Ammon's horn (tissue), 1 donor: ENCODE measurements around the gene TTC27.
"Not testable (repeated sequence)": the region's sequence is repeated elsewhere in the genome, so short reads cannot be mapped to it uniquely, and the experiment has no call there.

Source experiments
- DNase-seq: peaks from one replicate; pipeline ENCODE4 v3.0.0-alpha.2; 2016; ENCODE audit warnings: low spot score

The TTC27 gene

GRCh38 chr2:32719933-32720716 is 92.3 kb downstream of the TTC27 start:
- DNase-seq = no peak

- DNase-seq = no peak
These were observed 92.9 kb downstream of the TTC27 start for GRCh38 chr2:32720771-32721170.

GRCh38 chr2:32721376-32721775 is 93.5 kb downstream of the TTC27 start:
- DNase-seq = no peak

- DNase-seq = no peak
These were observed 95.7 kb downstream of the TTC27 start for GRCh38 chr2:32723467-32724079.

- DNase-seq = not testable (repeated sequence)
These were observed 98.8 kb downstream of the TTC27 start for GRCh38 chr2:32726678-32727077.

GRCh38 chr2:32727157-32727556 is 99.3 kb downstream of the TTC27 start:
- DNase-seq = no peak

GRCh38 chr2:32730958-32731357 is 103.1 kb downstream of the TTC27 start:
- not testable (repeated sequence) for DNase-seq

DNA sequence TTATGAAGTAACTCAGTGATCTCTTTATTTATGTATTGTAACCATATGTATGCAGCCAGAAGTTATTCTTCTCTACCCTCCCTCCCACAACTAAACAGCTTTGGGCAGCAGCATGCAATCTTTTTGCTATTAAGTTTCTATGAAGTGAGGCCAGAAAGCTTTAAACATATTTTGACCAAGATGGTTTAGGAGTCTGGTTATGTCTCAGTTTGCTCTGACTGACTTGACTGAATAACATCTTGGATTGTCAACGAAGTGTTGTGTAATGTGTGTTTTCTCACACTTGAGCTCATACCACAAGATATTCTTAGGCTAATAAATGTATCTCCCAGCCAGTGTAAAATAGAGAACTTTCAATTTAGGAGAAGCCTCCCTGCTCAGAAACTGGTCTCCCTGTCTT is 104.3 kb downstream of the TTC27 start:
- DNase-seq = no peak

- DNase-seq = no peak
These were observed 105.1 kb downstream of the TTC27 start for GRCh38 chr2:32732912-32733472.

- no peak for DNase-seq
These were observed 107.5 kb downstream of the TTC27 start for GRCh38 chr2:32735348-32735747.

GRCh38 chr2:32738939-32739338 is 111.1 kb downstream of the TTC27 start:
- DNase-seq = no peak

- no peak for DNase-seq
These were observed 111.8 kb downstream of the TTC27 start for GRCh38 chr2:32739664-32740063.

- DNase-seq = no peak
These were observed 113.7 kb downstream of the TTC27 start for GRCh38 chr2:32741575-32741974.

- DNase-seq = no peak
These were observed 114.5 kb downstream of the TTC27 start for GRCh38 chr2:32742376-32742775.

DNA sequence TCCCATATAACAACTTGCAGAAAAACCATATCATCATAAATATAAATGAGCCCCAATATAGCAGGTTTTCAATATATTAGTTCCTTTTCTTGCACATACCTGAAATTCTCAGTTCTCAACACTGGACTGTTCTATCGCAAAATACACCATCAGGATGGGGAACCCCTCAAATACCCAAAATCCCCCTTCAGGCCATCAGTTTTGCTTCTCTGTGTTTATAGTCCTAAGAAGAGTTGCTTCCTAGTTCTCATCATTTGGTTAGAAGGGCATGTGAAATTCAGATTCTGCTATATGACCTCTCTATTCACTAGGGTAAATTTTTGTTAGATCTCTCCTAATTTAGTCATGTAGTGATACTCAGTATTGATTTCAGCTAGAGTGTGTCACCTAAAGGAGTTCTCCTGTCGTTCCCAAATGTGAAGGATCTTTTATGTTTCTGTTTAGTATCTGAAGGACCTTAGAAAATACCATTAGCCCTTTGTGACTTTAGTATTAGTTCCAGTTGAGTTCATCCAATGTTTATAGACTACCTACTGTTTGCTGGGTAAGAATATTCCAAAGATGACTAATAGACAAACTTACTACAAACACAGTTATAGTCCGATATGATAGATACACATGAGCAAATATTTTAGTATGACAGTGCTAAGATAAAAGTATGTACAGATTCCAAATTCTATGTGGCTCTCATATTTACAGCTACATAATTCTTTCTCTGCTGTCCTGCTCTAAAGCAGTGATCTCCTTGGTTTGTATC is 115.8 kb downstream of the TTC27 start:
- no peak for DNase-seq

DNA sequence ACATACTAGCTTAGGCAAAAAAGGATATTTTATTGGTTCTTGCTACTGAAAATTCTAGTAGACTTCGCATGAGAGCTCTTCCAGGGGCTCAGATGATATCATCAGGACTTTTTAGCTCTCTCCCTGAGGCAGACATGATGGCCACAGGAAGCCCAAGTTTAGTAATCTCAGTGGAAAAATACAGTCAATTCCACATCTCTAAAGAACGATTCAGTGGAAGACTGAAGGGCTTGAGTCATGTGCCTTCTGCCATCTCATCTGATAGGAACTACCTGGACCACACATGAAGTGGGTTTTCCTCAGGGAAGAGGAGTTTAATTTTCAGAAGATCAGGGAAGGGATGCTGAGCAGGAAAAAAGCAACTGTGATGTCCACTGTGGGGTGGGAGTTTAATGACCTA is 117.3 kb downstream of the TTC27 start:
- no peak for DNase-seq

GRCh38 chr2:32745675-32746074 is 117.8 kb downstream of the TTC27 start:
- DNase-seq = no peak

DNA sequence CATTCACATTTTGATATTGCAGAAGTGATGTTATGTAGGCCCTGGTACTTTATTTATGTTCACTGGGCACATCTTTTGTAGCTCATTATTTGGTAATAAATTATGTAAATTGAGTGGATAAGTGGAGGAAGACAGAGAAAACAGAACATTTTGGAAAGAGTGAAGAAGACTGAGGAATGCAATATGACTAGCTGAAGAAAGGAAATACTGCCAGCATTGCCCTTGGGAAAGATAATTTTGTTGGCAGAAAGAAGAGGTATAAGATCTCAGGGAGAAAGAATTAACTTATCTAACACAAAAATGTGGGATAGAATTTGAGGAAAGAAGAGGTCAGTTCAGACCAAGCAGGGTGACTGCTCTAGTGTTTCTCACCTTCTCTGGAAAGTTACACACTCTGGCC is 118.8 kb downstream of the TTC27 start:
- no peak for DNase-seq

DNA sequence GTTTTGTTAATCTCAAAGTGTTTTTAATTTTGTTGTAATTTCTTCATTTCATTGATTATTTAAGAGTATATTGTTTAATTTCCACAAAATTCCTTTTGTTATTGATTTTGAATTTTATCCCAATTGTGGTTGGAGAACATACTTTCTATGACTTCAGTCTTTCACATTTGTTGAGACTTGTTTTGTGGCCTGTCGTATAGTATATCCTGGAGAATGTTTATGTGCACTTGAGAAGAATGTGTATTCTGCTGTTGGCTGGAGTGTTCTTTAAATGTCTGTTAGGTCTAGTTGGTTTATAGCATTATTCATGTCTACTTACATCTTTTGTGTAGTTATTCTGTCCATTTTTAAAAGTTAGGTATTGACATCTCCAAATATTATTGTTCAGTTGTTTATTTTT is 120.3 kb downstream of the TTC27 start:
- DNase-seq = no peak

- DNase-seq = no peak
These were observed 123.0 kb downstream of the TTC27 start for GRCh38 chr2:32750880-32751279.

- no peak for DNase-seq
These were observed 124.4 kb downstream of the TTC27 start for GRCh38 chr2:32752205-32752604.

- no peak for DNase-seq
These were observed 125.1 kb downstream of the TTC27 start for GRCh38 chr2:32752952-32753351.

DNA sequence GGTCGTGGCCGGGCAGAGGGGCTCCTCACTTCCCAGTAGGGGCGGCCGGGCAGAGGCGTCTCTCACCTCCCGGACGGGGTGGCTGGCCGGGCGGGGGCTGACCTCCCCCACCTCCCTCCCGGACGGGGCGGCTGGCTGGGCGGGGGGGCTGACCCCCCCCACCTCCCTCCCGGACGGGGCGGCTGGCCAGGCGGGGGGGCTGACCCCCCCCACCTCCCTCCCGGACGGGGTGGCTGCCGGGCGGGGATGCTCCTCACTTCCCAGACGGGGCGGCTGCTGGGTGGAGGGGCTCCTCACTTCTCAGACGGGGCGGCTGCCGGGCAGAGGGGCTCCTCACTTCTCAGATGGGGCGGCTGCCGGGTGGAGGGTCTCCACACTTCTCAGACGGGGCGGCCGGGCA is 126.8 kb downstream of the TTC27 start:
- not testable (repeated sequence) for DNase-seq
